ENCODE data around the gene ERP27. TPM values are rescaled to one million over a fixed set of nuclear protein-coding genes. Genes with fewer than 3 reads are reported as not detected.

Gene ERP27
- polyA plus RNA-seq, 3 donors, result 20.6 to 27.6 (median 23.0) TPM

GRCh38 chr12:14937689-14938088 lies 648 bp downstream of the ERP27 start:
- DNase-seq, result no peak

GRCh38 chr12:14937014-14937413 lies 1.3 kb downstream of the ERP27 start:
- DNase-seq, result no peak

DNA sequence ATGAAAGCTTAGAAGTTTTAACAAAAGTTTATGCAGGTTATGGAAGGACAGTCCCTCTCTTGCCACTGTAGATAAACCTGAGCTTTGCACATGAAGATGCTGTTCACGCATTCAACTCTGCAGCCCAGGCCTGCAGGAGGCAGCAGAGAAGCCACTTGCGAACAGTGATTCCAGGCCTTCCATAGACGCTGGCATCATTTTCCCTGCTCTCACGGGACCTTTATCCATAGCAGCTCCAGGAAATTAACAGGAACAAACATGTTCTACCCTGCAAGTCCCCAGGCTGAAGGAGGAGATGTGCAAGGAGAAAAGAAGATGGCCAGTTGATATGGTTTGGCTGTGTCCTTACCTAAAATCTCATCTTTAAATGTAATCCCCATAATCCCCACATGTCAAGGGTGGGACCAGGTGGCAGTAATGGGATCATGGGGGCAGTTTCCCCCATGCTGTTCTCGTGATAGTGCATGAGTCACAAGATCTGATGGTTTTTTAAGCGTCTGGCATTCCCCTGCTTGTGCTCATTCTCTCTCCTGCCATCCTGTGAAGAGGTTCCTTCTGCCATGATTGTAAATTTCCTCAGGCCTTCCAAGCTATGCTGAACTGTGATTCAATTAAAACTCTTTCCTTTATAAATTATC lies 2.0 kb downstream of the ERP27 start:
- DNase-seq, result no peak

DNA sequence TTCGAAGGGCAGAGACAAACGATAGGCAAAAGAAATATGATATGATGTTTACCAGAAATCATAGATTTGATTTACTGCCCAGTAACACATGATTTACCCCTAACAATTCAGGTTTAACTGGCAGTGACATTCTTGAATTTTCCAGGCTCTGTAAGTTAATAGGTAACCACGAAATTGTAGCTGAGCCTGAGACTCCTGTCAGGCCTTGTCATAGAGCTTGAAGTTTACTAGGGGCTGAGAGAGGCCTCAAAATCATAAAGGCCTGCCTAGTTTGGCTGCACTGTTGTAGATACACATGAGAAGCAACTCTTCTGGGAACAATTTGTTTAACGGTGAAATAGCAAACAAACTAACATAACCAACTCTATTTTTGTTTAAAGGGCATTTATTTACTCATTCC lies 3.3 kb downstream of the ERP27 start:
- peak; percentile 76 for DNase-seq

DNA sequence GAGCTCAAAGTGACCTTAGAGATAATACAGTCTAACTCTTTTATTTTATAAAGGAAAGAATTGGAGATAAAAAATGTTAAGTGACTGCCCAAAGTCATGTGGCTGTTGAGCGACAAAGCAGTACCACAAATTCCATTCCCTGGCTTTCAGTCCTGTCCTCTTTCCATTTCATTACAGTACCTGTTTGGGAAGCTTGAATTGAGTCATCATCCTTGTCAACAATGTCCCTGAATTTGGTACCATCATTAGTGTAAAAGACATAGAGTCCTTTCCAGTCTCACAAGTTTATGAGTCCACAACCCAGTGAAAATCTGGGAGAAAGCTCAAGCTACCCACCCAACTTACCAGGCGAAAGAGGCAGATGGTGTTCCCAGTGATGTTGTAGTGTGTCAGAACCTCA lies 3.8 kb downstream of the ERP27 start:
- no peak for DNase-seq

DNA sequence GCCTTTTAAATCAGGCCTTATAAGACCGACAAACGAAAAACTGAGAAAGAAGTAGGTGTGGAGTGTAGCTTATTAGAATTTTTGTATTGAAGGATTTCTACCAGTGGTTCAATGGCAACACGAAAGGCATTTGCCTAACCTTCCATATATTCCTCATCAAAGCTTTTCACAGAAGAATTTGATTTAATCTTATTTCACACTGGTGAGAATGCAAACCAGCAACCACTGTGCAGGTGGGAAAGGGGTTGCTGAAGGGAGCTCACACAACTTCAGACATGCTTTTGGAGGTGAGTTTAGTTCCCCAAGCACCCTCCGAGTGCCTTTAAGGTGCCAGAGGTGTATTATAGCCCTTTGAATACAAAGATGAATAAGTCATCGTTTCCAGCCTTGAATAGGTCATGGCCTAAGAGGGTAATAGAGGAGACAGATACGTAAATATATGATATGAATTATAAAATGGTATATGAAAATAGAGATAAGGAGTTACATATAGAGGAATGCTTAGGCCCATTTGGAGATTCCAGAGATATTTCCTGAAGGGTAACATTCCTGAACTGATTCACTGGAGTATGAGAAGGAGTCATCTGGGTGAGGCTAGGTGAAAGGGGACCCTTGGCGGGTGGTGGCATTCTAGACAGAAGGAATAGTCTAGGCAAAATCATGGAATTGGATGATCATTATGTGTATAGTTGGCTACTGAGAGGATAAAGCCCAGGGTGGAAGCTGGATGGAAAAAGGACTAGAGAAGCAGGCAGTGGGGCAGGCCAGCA lies 6.4 kb downstream of the ERP27 start:
- DNase-seq, result no peak

GRCh38 chr12:14931359-14931758 lies 7.0 kb downstream of the ERP27 start:
- DNase-seq, result no peak

DNA sequence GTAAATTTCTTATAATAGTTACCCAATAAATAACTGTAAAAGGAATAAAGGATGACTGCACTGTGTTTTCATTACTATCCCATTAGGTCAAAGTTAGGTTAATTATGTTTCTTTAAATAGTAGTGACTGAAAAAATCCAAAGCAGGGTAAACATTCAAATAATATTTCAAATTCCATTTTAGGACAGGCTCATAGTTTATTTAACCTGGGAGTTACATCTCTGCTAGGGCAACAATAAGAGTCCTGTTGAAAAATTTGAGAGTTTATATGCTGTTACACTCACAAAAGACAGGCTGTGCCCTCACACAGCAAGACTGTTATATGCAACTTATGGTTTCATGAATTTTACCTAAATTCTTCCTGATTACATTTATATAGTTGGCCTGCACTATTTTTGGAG lies 8.0 kb downstream of the ERP27 start:
- DNase-seq, result no peak

GRCh38 chr12:14928931-14929330 lies 9.4 kb downstream of the ERP27 start:
- DNase-seq, result peak; percentile 88

DNA sequence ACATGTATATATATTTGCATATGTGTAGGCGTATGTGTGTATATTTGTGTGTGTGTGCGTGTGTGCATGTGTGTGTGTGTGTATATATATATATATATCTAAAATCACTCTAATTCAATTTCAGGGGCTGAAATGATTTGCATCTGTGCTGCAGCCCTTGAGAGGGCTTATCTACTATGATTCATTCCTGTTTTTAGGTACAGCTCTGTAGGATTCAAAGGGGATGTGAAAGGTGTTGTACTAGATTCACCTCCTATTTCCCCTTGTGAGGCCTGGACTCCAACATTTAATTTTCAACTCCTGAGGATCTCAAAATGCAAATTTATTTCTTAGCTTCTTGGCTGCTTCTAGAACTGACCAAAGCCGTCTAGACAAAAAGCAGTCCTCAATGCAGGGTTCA lies 11.1 kb downstream of the ERP27 start:
- DNase-seq, result no peak

GRCh38 chr12:14924541-14924940 lies 13.8 kb downstream of the ERP27 start:
- DNase-seq, result no peak

DNA sequence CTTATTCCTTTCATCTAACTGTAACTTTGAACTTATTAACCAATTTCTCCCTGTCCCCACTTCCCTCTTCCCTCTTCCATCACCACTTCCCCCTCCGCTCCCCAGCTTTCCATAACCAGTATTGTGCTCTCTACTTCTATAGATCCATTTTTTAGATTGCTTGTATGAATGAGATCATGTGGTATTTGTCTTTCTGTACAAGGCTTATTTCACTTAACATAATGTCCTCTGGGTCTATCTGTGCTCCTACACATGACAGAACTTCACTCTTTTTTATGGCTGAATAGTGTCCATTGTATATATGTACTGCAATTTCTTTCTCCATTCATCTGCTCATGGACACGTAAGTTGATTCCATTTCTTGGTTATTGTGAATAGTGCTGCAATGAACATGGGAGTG lies 14.4 kb downstream of the ERP27 start:
- no peak for DNase-seq

- no peak for DNase-seq
Measured at GRCh38 chr12:14921218-14921617, 17.1 kb downstream of the ERP27 start.

DNA sequence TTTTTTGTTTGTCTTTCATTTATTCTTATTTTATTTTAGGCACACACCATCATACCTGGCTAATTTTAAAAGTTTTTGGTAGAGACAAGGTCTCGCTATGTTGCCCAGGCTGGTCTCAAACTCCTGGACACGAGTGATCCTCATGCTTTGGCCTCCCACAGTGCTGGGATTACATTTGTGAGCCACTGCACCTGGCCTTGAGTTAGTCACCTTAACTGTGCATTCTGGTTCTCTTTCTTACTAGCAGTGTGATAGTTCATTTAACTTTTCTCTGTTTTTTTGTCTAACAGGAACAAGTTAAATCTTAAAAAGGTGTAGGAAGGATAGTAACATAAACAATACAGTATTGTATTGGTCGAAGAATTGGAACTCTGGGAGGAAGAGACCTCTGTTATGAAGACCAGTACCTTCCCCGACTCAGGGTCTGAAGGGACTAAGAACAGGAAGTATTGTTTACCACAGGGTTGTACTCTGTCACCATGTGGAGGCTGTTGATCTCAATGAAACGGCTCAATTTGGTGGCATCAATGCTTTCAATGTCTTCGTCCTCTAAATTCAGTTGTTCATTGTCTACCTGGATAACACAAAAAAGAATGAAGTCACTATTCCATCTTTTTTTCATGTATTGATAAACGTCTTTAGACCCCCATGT lies 17.7 kb downstream of the ERP27 start:
- DNase-seq, result no peak

DNA sequence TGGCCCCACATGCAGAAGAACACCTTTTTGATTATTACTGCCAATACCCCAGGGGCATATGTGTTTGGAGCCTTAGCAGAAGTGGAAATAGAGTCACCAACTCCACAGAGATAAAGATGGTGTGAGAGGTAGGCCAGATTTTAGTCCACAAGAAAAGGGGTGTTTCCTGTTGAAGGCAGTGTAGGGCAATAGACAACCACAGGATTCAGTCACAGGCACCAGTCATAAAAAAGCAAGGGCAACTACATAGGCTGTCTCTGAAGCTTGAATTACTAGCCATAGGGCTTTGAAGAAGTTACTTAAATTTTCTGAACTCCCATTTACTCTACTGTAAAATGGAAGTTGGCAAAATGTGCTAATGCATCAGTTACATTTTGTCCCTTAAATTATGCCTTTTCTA lies 18.9 kb downstream of the ERP27 start:
- no peak for DNase-seq

- DNase-seq, result no peak
Measured at GRCh38 chr12:14915736-14916135, 22.6 kb downstream of the ERP27 start.

DNA sequence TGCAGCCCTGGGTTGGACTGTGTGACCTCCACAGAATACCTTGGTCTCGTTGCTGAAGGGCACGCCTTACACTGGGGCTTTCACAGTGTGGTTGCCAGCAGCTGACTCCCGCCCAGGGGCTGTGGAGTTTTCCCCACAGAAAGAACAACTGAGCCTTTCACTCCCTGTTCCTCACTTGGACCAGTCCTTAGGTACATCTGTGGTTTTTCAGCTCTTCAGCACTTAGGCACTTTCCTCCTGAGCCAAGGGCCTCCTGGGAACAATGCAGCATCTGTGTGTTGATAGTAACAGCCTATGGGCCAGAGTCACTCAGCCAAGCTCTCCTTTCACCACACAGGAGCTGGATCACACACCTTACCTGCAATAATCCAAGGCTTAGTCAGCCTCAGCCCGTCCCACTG lies 25.0 kb downstream of the ERP27 start:
- no peak for DNase-seq

DNA sequence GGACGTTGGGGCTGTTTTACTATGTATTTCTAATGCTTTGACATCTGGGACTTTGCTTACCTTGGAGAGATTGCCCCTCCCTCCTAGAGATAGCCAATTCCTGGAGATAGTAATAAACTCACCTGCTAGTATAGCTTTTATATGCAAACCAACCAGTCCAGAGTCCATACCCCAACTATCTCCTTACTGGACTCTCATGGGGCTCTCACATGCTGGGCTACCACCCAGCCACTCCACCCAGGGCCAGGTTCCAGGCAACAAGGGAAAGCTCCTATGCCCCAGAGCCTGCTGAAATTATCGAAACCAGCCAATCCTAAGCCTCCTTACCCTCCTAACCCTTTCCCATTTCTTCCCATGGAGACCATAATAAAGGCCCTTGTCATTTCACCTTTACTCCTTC lies 27.2 kb downstream of the ERP27 start:
- no peak for DNase-seq

DNA sequence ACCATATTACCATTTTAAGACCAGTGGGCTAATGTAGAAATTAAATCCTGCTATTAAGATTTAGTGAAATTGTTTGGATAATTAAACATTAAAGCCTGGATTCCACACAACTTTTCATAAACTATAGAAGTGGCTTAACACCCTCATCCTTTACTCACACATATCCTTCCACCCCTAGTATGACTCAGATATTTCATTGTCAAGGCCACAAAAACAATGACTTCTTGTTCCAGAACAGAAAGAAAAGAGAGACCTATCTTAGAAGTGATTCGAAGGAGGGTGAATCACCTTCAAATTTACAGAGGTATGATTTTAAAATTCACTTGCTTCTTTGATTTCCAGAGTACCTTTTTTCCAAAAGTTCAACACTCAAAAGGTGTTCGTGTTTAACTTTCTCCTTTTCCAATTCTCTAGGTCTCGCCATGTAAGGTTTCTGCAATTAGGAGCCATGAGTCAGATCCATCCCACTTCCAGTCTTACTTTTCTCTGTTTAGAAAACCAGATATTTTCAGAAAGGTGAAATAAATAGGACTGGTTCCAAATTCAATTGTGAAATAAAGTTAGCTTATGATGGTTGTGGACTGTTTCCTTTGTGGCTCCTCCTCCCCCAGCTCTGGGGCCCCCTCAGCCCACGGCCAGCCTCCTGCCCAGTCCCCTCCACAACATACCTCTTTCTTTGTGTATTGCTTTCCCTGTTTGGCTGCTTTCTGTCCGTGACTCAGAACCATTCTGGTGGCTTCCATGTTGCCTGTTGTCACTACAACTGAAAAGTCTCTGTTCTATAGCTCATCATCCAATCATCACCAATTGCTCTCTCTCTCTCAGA lies 28.0 kb downstream of the ERP27 start:
- no peak for DNase-seq

DNA sequence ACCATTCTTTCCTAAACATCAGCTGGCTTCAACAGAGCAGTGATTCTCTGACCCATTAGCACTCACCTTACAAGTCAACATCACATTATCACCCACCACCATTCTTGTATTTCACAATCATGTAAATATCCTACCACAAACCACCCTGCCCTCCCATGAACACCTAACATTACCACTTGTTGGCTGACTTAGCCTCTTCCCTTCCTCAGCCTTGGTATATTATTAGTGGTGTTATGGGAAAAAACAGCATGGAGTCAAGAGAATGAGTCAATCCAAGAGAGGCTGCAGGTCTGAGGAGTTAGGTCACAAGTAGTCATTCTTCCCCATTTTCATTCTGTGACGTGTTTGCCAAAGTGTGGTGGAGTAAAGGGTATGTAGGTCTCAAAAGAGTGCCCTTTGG lies 30.4 kb downstream of the ERP27 start:
- no peak for DNase-seq

DNA sequence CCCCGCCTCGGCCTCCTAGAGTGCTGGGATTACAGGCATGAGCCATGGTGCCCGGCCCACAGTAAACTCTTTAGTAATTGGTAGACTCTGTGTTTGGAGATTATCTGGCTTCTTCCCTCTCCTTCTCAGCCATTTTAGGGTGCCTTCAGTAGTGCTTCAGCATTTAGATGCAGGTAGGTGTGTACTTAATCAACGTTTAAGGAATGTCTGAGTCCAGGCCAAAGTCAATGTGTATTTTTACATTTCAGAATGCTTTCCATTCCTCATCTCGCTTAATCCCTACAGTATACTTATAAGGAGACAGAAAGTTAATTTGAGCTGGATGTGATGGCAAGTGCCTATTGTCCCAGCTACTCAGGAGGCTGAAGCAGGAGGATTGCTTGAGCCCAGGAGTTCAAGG lies 32.2 kb downstream of the ERP27 start:
- DNase-seq, result no peak

DNA sequence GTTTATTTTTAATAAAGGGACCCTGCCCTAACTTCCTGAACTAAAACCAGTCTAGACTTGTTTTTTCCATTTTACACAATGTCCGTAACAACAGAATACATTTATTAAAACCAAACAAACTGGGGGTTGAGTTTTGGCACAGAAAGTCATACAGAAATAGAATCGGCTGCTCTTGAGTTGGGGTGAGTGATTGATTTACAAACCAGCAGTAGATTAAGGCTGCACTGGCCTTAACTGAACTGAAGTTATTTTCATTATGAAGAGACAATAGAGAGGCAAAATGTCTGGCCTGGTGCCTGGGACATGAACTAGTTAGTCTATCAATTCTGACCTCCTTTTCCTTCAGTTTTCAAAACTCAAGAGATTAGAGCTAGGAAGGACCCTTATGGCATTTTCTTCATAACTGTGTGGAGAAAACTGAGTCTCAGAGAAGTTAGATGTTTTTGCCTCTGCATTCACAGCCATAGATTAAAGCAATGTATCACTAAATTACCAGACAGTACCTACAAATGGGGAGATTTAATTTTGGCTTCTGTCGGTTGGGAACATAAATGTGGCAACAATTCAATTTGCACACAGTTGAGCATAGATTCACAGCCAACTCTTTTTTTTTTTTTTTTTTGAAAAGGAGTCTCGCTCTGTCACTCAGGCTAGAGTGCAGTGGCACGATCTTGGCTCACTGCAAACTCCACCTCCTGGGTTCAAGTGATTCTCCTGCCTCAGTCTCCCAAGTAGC lies 32.9 kb downstream of the ERP27 start:
- DNase-seq, result no peak

Measured in renal pelvis (tissue), 4 donors.